HUDEP-2 (cell line): Measurements from ENCODE around the gene MUSK.

Source experiments
- DNase-seq, 76 experiments: peaks; one replicate each; lab custom pipeline; 2025; ENCODE audit not compliant: unreplicated experiment in 76 of 76; lab: John Stamatoyannopoulos, UW

MUSK gene

DNA sequence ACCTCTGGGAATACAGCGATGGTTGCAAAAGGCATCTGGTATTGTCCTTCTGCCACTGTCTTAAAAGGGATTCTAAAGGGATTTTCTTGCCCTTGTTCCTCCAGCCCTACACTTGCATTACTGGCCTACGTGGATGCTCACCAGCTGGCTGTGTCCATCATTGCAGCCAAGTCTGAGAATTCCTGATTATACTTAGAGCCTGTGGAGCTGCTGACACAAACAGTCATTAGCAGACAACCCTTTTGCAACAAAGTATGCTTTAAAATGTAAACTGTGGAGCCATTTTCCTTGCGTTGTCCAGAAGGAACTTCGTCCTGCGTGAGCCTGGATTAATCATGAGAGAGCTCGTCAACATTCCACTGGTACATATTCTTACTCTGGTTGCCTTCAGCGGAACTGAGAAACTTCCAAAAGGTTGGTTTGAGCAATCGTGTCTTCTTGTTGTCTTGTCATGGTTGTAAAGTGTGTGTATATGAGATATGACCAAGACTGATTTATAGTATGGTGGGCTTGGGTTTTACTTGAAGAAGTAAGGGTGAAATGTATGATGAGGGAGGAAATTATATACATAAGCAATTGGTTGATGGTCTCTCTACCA, at the start of gene MUSK:
Gene MUSK (plus strand): TSS at position 222 of the 598 bp plus-strand sequence. CDS start 114 bp downstream, at position 336.
- DNase-seq, result no peak

DNA sequence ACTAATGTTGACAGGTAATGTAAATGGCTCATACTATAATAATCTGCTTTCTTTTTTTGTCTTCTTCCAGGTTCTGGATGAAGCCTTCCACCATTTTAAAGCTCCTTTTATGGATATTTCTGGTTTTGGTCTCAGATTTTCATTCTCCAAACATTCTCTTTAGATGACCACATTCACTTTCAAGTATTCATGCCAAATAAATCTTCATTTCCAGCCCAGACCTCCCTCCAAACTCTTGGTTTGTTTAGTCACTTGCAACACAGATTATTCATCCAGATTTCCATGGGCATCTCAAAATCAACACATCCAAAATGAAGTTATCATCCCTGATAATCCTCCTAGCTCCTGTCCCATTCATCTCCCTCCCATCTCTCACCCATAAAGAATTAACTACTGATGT, 48.8 kb upstream of the MUSK start:
- no peak for DNase-seq

GRCh38 chr9:110620726-110621125, 47.9 kb upstream of the MUSK start:
- DNase-seq, result no peak

- DNase-seq, result no peak
Measured at GRCh38 chr9:110622368-110622767, 46.2 kb upstream of the MUSK start.

- DNase-seq, result peak in 29 of 76 experiments; percentile 0 to 41 (median 17)
Measured at GRCh38 chr9:110623462-110624025, 45.0 kb upstream of the MUSK start.

DNA sequence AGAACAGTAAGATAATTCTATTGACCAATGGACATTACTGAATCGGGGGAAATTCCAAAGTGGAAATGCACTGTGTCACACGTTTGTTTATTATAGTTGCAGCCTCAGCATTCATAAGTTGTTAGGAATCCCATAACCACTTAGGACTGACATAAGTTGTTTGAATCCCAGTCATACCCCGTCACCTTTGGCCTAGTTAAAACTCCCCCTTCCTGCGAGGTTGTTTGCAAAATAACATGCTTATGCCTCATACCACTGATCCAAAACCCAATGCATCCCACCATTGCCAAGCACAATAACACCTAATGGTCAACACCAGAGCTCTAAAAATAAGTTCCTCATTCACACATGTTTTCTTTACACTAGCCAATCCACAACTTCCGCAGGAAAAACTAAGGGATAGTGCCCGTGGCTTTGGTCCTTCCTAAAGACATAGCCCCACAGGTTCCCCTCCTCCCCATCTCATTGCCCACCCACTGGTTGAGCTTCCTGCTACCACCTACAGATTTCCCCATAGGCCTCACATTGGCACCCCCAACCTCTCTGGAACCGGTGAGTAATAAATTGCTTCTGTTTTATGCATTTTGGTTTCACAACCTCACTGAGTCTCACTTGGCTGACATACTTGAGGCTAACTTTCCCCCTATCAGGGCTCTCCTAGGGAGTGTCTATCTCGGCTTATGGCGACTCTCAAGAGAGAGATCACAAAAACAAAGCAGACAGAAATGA, 42.3 kb upstream of the MUSK start:
- DNase-seq, result no peak

- DNase-seq, result no peak
Measured at GRCh38 chr9:110635589-110635988, 33.0 kb upstream of the MUSK start.

GRCh38 chr9:110638381-110638954, 30.1 kb upstream of the MUSK start:
- DNase-seq, result no peak

DNA sequence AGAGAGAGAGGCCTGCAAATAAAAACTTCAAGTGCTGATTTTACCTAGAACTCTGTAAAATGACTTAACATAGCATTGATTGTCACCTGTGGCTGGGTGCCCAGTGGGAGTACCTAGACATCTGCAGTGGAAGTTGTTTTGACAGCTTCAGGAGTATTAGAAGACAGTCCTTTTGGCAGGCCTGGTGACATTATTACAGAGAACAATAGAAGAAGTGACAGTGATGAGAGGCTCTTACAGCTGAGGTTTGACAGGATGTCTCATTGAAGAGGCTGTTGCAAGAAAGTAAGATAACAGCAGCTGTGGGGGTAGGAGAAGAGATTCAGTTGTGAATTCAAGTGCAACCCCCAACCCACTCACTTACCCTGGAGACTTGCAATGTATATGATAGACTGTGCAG, 27.9 kb upstream of the MUSK start:
- no peak for DNase-seq

- no peak for DNase-seq
Measured at GRCh38 chr9:110641293-110641692, 27.3 kb upstream of the MUSK start.

DNA sequence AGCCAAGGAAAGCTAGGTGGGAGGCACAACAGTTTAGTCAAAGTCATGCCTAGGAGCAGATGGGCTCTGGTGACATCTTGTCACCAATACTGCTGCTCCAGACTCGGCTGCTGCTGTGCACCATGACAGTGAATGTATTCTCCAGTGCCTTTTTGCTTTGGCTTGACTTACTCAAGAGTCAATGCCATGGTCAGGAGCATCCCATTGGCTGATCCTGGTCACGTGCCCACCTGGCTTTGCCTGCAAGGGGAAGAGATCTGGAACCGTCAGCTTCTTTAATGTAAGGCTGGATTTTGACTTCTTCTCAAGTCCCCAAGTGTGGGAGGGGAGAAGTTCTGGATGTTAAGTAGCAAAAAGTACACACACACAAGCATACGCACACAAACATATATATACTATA, 19.9 kb upstream of the MUSK start:
- DNase-seq, result no peak

DNA sequence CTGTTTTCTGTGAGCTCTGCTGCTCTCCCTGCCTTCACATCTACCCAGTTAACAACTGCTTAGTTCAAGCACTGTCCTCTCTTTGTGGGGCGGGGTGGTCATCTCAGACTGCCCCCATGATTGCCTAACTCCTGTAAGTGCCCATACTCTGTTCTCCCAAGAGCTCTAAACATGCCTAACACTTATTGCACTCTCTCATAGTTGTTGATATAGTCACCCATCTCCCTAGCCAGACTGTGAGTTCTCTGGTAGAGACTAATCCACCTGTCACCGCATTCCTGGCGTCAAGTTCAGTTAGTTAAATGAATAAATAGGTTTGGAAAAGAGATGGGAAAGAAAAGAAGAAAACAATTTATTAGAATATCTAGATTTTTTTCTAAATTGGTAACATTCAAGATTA, 18.3 kb upstream of the MUSK start:
- DNase-seq, result no peak

DNA sequence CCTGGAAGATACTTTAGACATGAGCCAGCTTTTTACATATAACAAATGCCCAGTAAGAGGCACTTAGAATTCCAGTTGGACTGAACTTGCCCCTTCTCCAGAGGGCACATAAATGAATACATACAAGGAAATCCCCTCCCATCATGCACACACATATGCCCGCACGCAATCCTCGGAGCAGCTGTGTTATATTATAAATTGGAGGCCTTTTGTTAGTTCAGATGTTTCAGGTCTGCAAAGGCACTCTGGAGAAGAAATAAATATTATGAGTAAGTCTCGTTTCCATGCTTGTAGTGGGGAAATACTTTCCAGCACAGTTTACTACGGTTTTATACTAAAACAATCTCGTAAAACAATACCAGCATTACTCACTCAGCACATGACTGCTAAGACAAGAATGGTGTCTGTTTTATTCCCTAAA, 17.6 kb upstream of the MUSK start:
- DNase-seq, result no peak

GRCh38 chr9:110655754-110656641, 12.6 kb upstream of the MUSK start:
- DNase-seq, result no peak

DNA sequence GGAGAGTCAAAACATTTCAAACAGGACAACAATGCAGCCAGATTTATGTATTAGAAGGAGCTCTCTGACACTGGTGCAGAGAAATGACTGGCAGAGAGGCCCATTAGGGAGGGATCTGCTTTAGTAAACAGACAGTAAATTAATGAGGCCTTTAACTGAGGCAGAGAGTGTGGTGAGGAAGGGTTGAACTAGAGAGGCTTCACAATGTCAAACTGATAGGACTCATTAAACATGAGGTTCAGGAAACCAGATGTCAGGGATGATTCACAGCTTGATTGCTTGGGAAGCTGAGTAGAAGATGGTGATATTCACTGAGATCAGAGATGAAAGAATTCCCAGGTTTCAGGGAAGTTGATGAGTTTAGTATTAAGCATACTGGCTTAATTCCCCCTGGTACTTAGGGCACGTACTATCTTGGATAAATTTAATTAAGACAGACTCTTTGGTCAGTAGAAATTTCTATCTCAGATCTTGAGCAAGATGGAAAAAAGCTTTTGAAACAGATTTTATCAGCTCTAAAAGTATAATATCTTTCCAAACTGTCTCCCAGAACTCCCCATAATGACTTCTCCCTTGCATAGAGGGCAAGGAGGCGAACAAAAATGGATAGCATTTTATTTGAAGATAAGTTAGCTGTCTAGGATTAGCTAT, 8.6 kb upstream of the MUSK start:
- DNase-seq, result no peak

DNA sequence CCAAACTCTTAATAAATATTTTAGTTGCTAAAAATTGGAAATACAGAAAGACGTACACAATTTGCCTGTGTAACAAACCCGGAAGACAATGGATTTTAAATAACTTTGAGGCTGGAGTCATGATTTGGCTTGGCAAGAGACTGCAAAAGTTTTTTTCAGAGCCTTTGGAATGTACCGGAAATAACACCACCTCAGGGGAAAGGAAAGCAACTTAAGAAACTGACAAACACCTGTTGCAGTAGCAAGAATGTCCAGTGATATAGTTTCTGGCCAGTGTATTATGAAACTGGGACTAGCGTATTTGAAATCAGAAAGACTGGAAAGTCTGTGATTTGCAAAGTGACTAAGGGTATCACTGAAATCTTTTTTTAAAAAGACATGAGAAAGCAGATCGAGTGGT, 842 bp downstream of the MUSK start:
- no peak for DNase-seq

DNA sequence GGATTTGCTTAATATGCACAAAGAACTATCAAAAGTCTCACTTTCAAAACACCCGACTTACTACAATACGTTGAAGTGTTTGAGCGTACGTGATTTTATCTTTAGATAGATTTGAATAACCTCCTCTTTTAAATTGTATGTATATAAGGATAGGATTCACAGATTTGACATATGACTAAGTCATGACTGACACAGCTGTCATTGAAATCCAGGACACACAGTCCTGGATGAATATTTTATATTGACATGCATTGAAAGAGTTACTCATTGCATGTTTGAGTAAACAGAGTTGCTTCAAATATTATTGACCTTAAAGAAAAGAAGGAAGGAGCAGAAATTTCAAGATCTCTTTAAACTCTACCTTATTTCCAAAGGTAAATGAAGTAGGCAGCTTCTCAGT, 3.3 kb downstream of the MUSK start:
- no peak for DNase-seq

DNA sequence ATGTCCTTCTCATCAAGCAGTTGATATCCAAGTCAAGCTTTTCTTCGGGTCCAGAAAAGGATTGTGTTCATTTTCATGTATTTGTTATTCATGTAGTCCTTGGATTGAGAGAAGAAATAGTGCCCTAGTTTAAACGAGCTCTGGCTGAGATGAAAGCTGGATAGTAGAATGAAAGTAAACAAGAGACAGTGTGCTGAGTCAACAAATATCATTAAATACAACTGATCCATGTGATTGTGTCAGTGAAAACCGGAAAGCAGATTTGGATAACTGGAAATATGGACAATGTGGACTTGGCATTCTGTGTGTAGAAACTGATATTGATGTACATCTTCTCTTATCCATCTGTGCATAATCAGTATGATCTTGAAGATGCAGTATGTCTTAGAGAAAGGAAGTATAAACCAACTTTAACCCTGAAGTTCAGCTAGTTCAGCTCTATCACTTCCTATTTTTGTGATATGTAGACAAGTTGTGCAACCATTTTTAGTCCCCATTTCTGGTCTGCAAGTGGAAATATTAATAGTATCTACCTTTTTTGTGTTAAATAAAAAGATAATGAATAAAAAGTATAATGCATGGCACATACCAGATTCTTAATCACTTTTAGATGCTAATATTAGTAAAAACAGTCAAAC, 4.4 kb downstream of the MUSK start:
- no peak for DNase-seq

- DNase-seq, result no peak
Measured at GRCh38 chr9:110687497-110687896, 18.9 kb downstream of the MUSK start.

DNA sequence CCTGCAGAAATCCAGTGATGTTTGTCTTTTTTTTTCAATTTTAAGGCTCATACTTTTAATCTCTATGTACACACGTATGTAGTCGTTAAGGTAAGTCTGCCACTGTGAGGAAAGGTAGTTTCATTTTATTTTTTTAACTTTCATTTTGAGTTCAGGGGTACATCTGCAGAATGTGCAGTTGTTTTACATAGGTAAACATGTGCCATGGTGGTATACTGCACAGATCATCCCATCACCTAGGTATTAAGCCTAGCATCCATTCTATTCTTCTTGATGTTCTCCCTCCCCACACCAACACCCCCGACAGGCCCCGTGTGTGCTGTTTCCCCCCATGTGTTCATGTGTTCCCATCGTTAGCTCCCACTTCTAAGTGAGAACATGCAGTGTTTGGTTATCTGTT, 19.7 kb downstream of the MUSK start:
- DNase-seq, result no peak
